A549 (cell line): ENCODE results near the gene HPCAL1. TPM values are rescaled to one million over a fixed set of nuclear protein-coding genes. Genes with fewer than 3 reads are reported as not detected.

Source experiments
- ATAC-seq, 2 experiments: fragments of 200-7000 bp in 1 of 2; fragments of >200 bp in 1 of 2; cut with Nextera tagmentation in 1 of 2; cut with Tn5 transposase in 1 of 2; 3 replicates each; pipeline versions ENCODE4 v1.8.0 to v1.9.1; 2018 to 2020; ENCODE audit warnings: mild to moderate bottlenecking in 1 of 2, moderate library complexity in 1 of 2
- CTCF ChIA-PET: fragments of 300-600 bp; sonication (Branson Sonifier 250); formaldehyde crosslinking; extraction: SDS; loops from one replicate; lab custom pipeline; 2021; ENCODE audit warnings: antibody characterized with exemption, inconsistent platforms; lab: Yijun Ruan, JAX
- POLR2A ChIA-PET: fragments of 350-600 bp; formaldehyde crosslinking; extraction: SDS; loops from one replicate; lab custom pipeline; 2021; ENCODE audit warnings: antibody characterized with exemption, inconsistent platforms; lab: Yijun Ruan, JAX
- DNase-seq, 2 experiments: peaks; one replicate each; pipeline versions ENCODE4 v3.0.0 to v3.0.0-alpha.2; 2011 to 2016; ENCODE audit warnings: low read depth in 1 of 2, low spot score in 1 of 2
- FAIRE-seq: peaks from 2 replicates; lab custom pipeline; 2011; peaks lifted over from hg19 to GRCh38; lab: Jason Lieb, UNC
- H3K27ac ChIP-seq, 2 experiments: fragments of >200 bp; sonication (Bioruptor Twin); formaldehyde crosslinking; 3 replicates each; pipeline ENCODE4 v1.5.1; 2016 to 2017
- H3K4me1 ChIP-seq: fragments of >200 bp; sonication (Bioruptor Twin); formaldehyde crosslinking; 3 replicates; pipeline ENCODE4 v1.6.1; 2016
- H3K4me2 ChIP-seq: fragments of >200 bp; sonication (Bioruptor Twin); formaldehyde crosslinking; 3 replicates; pipeline ENCODE4 v1.6.1; 2016
- H3K4me3 ChIP-seq: fragments of >200 bp; sonication (Bioruptor Twin); formaldehyde crosslinking; 3 replicates; pipeline ENCODE4 v1.5.1; 2016
- H3K9me3 ChIP-seq: fragments of >200 bp; sonication (Bioruptor Twin); formaldehyde crosslinking; 3 replicates; pipeline ENCODE4 v1.6.1; 2016
- ATOH8 ChIP-seq: fragments of 250-450 bp; sonication (Bioruptor Pico); IDR thresholded peaks from 2 replicates; pipeline ENCODE4 v1.5.0; 2020; ENCODE audit warnings: low read depth, mild to moderate bottlenecking, moderate library complexity
- BHLHE40 ChIP-seq: IDR thresholded peaks from 2 replicates; pipeline ENCODE4 v1.6.1; 2012; ENCODE audit warnings: low read depth, low read length, inconsistent platforms
- CBX2 ChIP-seq: fragments of 200-600 bp; sonication (generic); IDR thresholded peaks from 2 replicates; pipeline ENCODE4 v1.6.1; 2016; ENCODE audit warnings: low read depth, mild to moderate bottlenecking, borderline replicate concordance
- CTCF ChIP-seq: fragments of >200 bp; sonication (Bioruptor Twin); formaldehyde crosslinking; IDR thresholded peaks from 3 replicates; pipeline ENCODE4 v1.5.1; 2016
- EP300 ChIP-seq, 2 experiments: fragments of >200 bp; sonication (Bioruptor Twin); formaldehyde crosslinking; IDR thresholded peaks; 2 replicates in 1 of 2; 3 replicates in 1 of 2; pipeline ENCODE4 v1.6.1; 2016 to 2017
- ESRRA ChIP-seq: fragments of 150-350 bp; IDR thresholded peaks from 2 replicates; pipeline ENCODE4 v1.6.1; 2014; ENCODE audit warnings: mild to moderate bottlenecking, low read length, borderline replicate concordance
- FOSB ChIP-seq: fragments of 250-450 bp; sonication (Bioruptor Pico); IDR thresholded peaks from 2 replicates; pipeline ENCODE4 v1.5.0; 2020; ENCODE audit warnings: mild to moderate bottlenecking, moderate library complexity
- FOSL2 ChIP-seq, 2 experiments: fragments of 450-650 bp in 1 of 2; fragments of >200 bp in 1 of 2; sonication (Bioruptor Twin) in 1 of 2; formaldehyde crosslinking; IDR thresholded peaks; 2 replicates each; pipeline versions ENCODE4 v1.5.0 to v1.6.1; 2016 to 2020; ENCODE audit warnings: mild to moderate bottlenecking in 1 of 2, moderate library complexity in 1 of 2
- FOXS1 ChIP-seq: fragments of 250-450 bp; sonication (Bioruptor Pico); IDR thresholded peaks from 2 replicates; pipeline ENCODE4 v1.5.0; 2020; ENCODE audit warnings: mild to moderate bottlenecking, moderate library complexity
- GATA3 ChIP-seq: IDR thresholded peaks from 2 replicates; pipeline ENCODE4 v1.6.1; 2012; ENCODE audit warnings: borderline replicate concordance
- HEYL ChIP-seq: fragments of 250-450 bp; sonication (Bioruptor Pico); IDR thresholded peaks from 2 replicates; pipeline ENCODE4 v1.8.0; 2021; ENCODE audit warnings: mild to moderate bottlenecking, moderate library complexity
- HOXA7 ChIP-seq: fragments of 250-450 bp; sonication (Bioruptor Pico); IDR thresholded peaks from 2 replicates; pipeline ENCODE4 v1.5.0; 2020; ENCODE audit warnings: mild to moderate bottlenecking, moderate library complexity
- HOXB13 ChIP-seq: fragments of 250-450 bp; sonication (Bioruptor Pico); IDR thresholded peaks from 2 replicates; pipeline ENCODE4 v1.5.0; 2020; ENCODE audit warnings: low read depth, mild to moderate bottlenecking, moderate library complexity
- KDM5A ChIP-seq: fragments of 200-600 bp; sonication (generic); IDR thresholded peaks from 2 replicates; pipeline ENCODE4 v1.6.1; 2016; ENCODE audit warnings: antibody characterized with exemption, mild to moderate bottlenecking
- MAZ ChIP-seq: fragments of 150-350 bp; IDR thresholded peaks from 2 replicates; pipeline ENCODE4 v1.6.1; 2014; ENCODE audit warnings: antibody characterized with exemption, low read depth, low read length, borderline replicate concordance
- NR3C1 ChIP-seq: fragments of >200 bp; sonication (Bioruptor Twin); formaldehyde crosslinking; IDR thresholded peaks from 3 replicates; pipeline ENCODE4 v1.6.1; 2017
- PHF8 ChIP-seq: fragments of 200-600 bp; sonication (generic); IDR thresholded peaks from 2 replicates; pipeline ENCODE4 v1.6.1; 2016; ENCODE audit warnings: low read depth, mild to moderate bottlenecking, antibody characterized with exemption, moderate library complexity, borderline replicate concordance
- POLR2A ChIP-seq: IDR thresholded peaks from 2 replicates; pipeline ENCODE4 v1.6.1; 2012; ENCODE audit warnings: mild to moderate bottlenecking, low read length
- POLR2AphosphoS2 ChIP-seq: conservative IDR thresholded peaks from 2 replicates; pipeline ENCODE4 v1.6.1; 2012; ENCODE audit warnings: low read length, improper control_type of control experiment, inconsistent platforms
- RFX5 ChIP-seq: fragments of 450-650 bp; IDR thresholded peaks from 2 replicates; pipeline ENCODE4 v1.7.1; 2014; ENCODE audit warnings: antibody characterized with exemption, mild to moderate bottlenecking, moderate library complexity
- RNF2 ChIP-seq: fragments of 200-600 bp; sonication (generic); IDR thresholded peaks from 2 replicates; pipeline ENCODE4 v1.6.1; 2016; ENCODE audit warnings: low read depth, mild to moderate bottlenecking, antibody characterized with exemption, moderate library complexity, borderline replicate concordance
- SMC3 ChIP-seq: fragments of >200 bp; sonication (Bioruptor Twin); formaldehyde crosslinking; IDR thresholded peaks from 3 replicates; pipeline ENCODE4 v1.6.1; 2018; ENCODE audit warnings: inconsistent platforms
- TP53 ChIP-seq: fragments of 250-450 bp; sonication (Bioruptor Pico); IDR thresholded peaks from 2 replicates; pipeline ENCODE4 v1.5.0; 2021; ENCODE audit warnings: mild to moderate bottlenecking, moderate library complexity
- USF2 ChIP-seq: fragments of 450-650 bp; IDR thresholded peaks from 2 replicates; pipeline ENCODE4 v1.6.1; 2014; ENCODE audit warnings: antibody characterized with exemption
- ZC3H11A ChIP-seq: fragments of 450-650 bp; IDR thresholded peaks from 2 replicates; pipeline ENCODE4 v1.6.1; 2014; ENCODE audit warnings: antibody characterized with exemption, mild to moderate bottlenecking
- WGBS: methylation state at CpG from one replicate; pipeline ENCODE4 v1.1.6; 2017; ENCODE audit errors: missing lambda C conversion rate; 5-methylcytosine and 5-hydroxymethylcytosine counted together
- polyA plus RNA-seq, 4 experiments: library from polyadenylated mRNA; depleted of rRNA in 3 of 4; stranded (reverse); fragments of >200 nt; fragmentation: RNase III in 1 of 4; extraction: RNeasy Plus Mini Kit Qiagen cat#74134 plus additional on column Dnase treatment in 1 of 4; gene quantifications; 2 replicates in 3 of 4; 3 replicates in 1 of 4; pipeline ENCODE4 v1.2.3, GENCODE V29; 2011 to 2017

The HPCAL1 gene
- polyA plus RNA-seq, 2 of the 4 experiments (the other 2 are of a cell fraction): 44.4 to 66.4 TPM

- 96% methylated on average over 5 of the region's 5 CpGs for WGBS
- ATAC-seq: no peak
Observed at GRCh38 chr2:10352361-10352760, 49.7 kb downstream of the HPCAL1 start.

GRCh38 chr2:10352972-10353371 lies 50.3 kb downstream of the HPCAL1 start:
- CTCF ChIA-PET: interaction anchor here (0.6 to 1.7 kb wide), 8 partner anchors 13 to 228 kb away, joined by 3 to 11 read pairs (median 4); partner anchors contain the start of gene HPCAL1

More at GRCh38 chr2:10352361-10352760, 49.7 kb downstream of the HPCAL1 start:
- POLR2A ChIA-PET: no interaction called here
- FAIRE-seq (no peak), DNase-seq (no peak)
- Histone ChIP-seq H3K4me3 (no peak overlapping the region), H3K4me1 (peaks cover 17% of the 10 kb centered on the region), H3K27ac (0 out of 6 replicates have a peak overlapping the region, but pooled peaks of 1 of the 2 experiments have one; percentile 8), H3K9me3 (no peaks in the 10 kb centered on the region), H3K4me2 (no peak overlapping the region)
- CTCF ChIA-PET: interaction anchor here (0.6 to 1.7 kb wide), 6 partner anchors 29 to 194 kb away, joined by 3 to 11 read pairs (median 4); partner anchors contain the start of gene HPCAL1
- TF ChIP-seq HOXA7 (CRISPR knock-in tag) (no peak), ZC3H11A (no peak), NR3C1 (no peak), KDM5A (no peak), BHLHE40 (no peak), EP300 (IDR thresholded peaks at IDR 0.05) (no peak), RFX5 (no peak), HEYL (CRISPR knock-in tag) (no peak), ATOH8 (CRISPR knock-in tag) (no peak), RNF2 (no peak), CBX2 (no peak), POLR2A (no peak), MAZ (no peak), CTCF (no peak), FOSB (CRISPR knock-in tag) (no peak), FOXS1 (CRISPR knock-in tag) (no peak), TP53 (no peak)

GRCh38 chr2:10353931-10354330 lies 51.2 kb downstream of the HPCAL1 start:
- ATAC-seq (no peak), DNase-seq (no peak), FAIRE-seq (no peak)
- H3K4me1 ChIP-seq: peaks cover 12% of the 10 kb centered on the region; the same call in 2 of the 3 replicates
- H3K4me3 ChIP-seq: no peak overlapping the region
- no peaks in the 10 kb centered on the region for H3K9me3 ChIP-seq
- no peak overlapping the region for H3K4me2 ChIP-seq
- POLR2A ChIA-PET: no interaction called here
- CTCF ChIA-PET: interaction anchor here (1.2 to 1.6 kb wide), 5 partner anchors 10 to 229 kb away, joined by 3 to 6 read pairs (median 5); no protein-coding TSS in a partner anchor
- no peak overlapping the region for H3K27ac ChIP-seq
- whole genome bisulfite sequencing: 98% methylated on average over 9 of the region's 9 CpGs
- TF ChIP-seq POLR2A (no peak), HOXB13 (CRISPR knock-in tag) (no peak), USF2 (no peak), ATOH8 (CRISPR knock-in tag) (no peak), FOSL2 (IDR thresholded peaks at IDR 0.05) (no peak), FOSL2 (CRISPR knock-in tag; IDR thresholded peaks at IDR 0.05) (no peak), SMC3 (no peak), GATA3 (no peak), HEYL (CRISPR knock-in tag) (no peak), PHF8 (no peak), POLR2AphosphoS2 (no peak)
- TF ChIP-seq, all 56 proteins: peak for 0

More at GRCh38 chr2:10352972-10353371, 50.3 kb downstream of the HPCAL1 start:
- H3K4me3 ChIP-seq: no peak overlapping the region
- no peak for ATAC-seq
- H3K4me2 ChIP-seq: no peak overlapping the region
- POLR2A ChIA-PET: no interaction called here
- no peaks in the 10 kb centered on the region for H3K9me3 ChIP-seq
- 93% methylated on average over 7 of the region's 7 CpGs for WGBS
- H3K4me1 ChIP-seq: peaks cover 12% of the 10 kb centered on the region
- TF ChIP-seq ESRRA: no peak
- FAIRE-seq: no peak
- DNase-seq: no peak
- H3K27ac ChIP-seq: no peak overlapping the region
